Measurements from ENCODE around the gene ZNF618.

- TF ChIP-seq CTCF (IDR thresholded peaks at IDR 0.05) (no peak), POLR2AphosphoS5 (IDR thresholded peaks at IDR 0.05; ENCODE audit: insufficient read depth in 1 of 2, low read depth in 1 of 2) (peak in 1 of 2 donors; percentile 57)
These were observed 79.1 kb downstream of the ZNF618 start for GRCh38 chr9:113955076-113955752.

Data from vagina (tissue), 2 donors.